Kidney epithelial cell (primary cell): ENCODE data around the gene ANO9. TPM values are rescaled to one million over a fixed set of nuclear protein-coding genes. Genes with fewer than 3 reads are reported as not detected.

Source experiments
- DNase-seq: peaks from one replicate; pipeline ENCODE4 v3.0.0-alpha.2; 2010; ENCODE audit warnings: low read depth
- H3K27me3 ChIP-seq: 2 replicates; pipeline ENCODE4 v1.6.0; 2011; ENCODE audit warnings: low read length; ENCODE audit not compliant: control insufficient read depth, insufficient read depth
- H3K36me3 ChIP-seq: 2 replicates; pipeline ENCODE4 v1.5.1; 2011; ENCODE audit warnings: low read length; ENCODE audit not compliant: control insufficient read depth, insufficient read depth
- H3K4me3 ChIP-seq: 2 replicates; pipeline ENCODE4 v1.5.1; 2011; ENCODE audit warnings: low read depth, mild to moderate bottlenecking, control low read depth, low read length
- total RNA-seq: library from RNA; depleted of rRNA; stranded (reverse); fragments of >200 nt; gene quantifications from 2 replicates; pipeline ENCODE4 v1.2.3, GENCODE V29; 2015
- TF ChIP-seq, protein P1 (sequence below): IDR thresholded peaks from 2 replicates; pipeline ENCODE4 v1.5.1; 2011; ENCODE audit warnings: mild to moderate bottlenecking, moderate library complexity, low read length, control low read depth, inconsistent platforms; ENCODE audit not compliant: insufficient read depth, poor library complexity, severe bottlenecking

The ANO9 gene
- total RNA-seq, 1 donor from 2014 or later = 18.4 TPM

DNA sequence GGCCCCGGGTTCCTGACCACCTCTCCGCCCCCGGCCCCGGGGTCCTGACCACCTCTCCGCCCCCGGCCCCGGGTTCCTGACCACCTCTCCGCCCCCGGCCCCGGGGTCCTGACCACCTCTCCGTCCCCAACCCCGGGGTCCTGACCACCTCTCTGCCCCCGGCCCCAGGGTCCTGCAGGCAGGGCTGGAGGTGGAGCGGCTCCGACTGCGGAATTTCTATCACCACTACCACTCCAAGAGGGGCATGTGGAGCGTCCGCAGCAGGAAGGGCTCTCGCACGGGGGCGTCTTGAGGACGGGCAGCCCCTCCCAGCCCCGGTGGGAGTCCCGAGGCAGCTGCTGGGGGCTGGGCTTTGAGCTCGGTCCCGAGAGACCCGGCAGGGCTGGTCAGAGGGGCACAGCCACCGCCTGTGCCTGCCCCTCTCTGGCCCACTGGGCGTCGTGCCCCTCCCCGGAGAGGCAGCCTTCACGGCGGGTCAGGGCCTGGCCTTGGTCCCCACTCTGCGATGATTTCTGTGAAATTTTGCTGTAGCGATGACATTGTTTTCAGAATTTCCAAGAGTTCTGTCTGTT lies 60.2 kb downstream of the ANO9 start:
- TF ChIP-seq, protein P1, sequence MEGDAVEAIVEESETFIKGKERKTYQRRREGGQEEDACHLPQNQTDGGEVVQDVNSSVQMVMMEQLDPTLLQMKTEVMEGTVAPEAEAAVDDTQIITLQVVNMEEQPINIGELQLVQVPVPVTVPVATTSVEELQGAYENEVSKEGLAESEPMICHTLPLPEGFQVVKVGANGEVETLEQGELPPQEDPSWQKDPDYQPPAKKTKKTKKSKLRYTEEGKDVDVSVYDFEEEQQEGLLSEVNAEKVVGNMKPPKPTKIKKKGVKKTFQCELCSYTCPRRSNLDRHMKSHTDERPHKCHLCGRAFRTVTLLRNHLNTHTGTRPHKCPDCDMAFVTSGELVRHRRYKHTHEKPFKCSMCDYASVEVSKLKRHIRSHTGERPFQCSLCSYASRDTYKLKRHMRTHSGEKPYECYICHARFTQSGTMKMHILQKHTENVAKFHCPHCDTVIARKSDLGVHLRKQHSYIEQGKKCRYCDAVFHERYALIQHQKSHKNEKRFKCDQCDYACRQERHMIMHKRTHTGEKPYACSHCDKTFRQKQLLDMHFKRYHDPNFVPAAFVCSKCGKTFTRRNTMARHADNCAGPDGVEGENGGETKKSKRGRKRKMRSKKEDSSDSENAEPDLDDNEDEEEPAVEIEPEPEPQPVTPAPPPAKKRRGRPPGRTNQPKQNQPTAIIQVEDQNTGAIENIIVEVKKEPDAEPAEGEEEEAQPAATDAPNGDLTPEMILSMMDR = no peak
- H3K27me3 ChIP-seq = peaks cover 7% of the 10 kb centered on the region
- H3K4me3 ChIP-seq = no peak overlapping the region
- no peaks in the 10 kb centered on the region for H3K36me3 ChIP-seq
- DNase-seq = no peak

DNA sequence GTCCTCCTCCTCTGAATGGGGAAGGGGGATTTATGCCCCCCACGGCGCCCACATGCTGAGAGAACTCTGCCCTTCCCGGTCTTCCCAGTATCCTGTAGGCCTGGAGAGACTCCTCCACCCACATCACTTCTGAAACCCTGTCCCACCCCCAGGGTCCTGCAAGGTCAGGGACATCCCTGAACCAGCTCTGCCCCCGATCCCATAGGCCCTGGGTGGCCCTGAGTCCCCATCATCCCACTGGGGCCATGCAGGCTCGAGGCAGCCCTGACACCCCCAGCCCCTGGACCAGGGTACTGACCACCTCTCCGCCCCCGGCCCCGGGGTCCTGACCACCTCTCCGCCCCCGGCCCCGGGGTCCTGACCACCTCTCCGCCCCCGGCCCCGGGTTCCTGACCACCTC lies 60.8 kb downstream of the ANO9 start:
- no peaks in the 10 kb centered on the region for H3K36me3 ChIP-seq
- H3K27me3 ChIP-seq = peaks cover 7% of the 10 kb centered on the region
- no peak overlapping the region for H3K4me3 ChIP-seq
- DNase-seq = no peak
- TF ChIP-seq, protein P1 = no peak

DNA sequence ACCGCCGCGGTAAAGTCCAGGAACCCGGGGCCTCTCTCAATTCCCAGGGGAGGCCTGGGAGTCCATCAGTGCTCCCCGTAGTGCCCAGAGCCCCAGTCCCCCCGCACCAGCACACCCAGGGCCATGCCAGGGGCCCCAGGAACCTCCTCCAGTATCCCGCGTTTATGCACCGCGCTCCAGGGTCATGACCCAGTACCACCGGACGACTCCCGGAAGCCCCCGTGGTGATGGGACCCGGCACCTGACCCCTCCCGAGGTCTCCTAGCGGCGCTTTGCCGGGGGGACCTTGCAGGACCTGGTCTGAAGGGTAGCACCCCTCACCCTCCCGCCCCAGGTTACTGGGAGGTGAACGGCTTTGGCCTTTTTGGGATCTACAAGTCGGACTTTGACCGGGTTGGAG lies 61.3 kb downstream of the ANO9 start:
- no peak for DNase-seq
- H3K4me3 ChIP-seq = no peak overlapping the region
- peaks cover 7% of the 10 kb centered on the region for H3K27me3 ChIP-seq
- H3K36me3 ChIP-seq = no peaks in the 10 kb centered on the region
- TF ChIP-seq, protein P1 = no peak

DNA sequence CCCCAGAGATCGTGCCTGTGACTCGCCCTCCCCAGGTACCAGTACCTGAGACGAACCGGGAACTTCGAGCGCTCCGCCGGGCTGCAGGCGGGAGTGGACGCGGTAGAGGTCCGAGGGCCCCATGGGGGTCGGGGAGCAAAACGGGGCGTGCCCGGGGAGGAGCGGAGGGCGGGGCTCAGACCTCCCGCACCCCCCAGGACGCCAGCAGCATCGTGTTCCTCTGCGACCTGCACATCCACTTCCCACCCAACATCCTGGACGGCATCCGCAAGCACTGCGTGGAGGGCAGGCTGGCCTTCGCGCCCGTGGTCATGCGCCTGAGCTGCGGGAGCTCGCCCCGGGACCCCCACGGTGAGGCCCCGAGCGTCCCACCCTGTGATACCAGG lies 61.7 kb downstream of the ANO9 start:
- DNase-seq = no peak
- Histone ChIP-seq H3K4me3 (no peak overlapping the region), H3K27me3 (peaks cover 7% of the 10 kb centered on the region), H3K36me3 (no peaks in the 10 kb centered on the region)
- TF ChIP-seq, protein P1 = no peak

DNA sequence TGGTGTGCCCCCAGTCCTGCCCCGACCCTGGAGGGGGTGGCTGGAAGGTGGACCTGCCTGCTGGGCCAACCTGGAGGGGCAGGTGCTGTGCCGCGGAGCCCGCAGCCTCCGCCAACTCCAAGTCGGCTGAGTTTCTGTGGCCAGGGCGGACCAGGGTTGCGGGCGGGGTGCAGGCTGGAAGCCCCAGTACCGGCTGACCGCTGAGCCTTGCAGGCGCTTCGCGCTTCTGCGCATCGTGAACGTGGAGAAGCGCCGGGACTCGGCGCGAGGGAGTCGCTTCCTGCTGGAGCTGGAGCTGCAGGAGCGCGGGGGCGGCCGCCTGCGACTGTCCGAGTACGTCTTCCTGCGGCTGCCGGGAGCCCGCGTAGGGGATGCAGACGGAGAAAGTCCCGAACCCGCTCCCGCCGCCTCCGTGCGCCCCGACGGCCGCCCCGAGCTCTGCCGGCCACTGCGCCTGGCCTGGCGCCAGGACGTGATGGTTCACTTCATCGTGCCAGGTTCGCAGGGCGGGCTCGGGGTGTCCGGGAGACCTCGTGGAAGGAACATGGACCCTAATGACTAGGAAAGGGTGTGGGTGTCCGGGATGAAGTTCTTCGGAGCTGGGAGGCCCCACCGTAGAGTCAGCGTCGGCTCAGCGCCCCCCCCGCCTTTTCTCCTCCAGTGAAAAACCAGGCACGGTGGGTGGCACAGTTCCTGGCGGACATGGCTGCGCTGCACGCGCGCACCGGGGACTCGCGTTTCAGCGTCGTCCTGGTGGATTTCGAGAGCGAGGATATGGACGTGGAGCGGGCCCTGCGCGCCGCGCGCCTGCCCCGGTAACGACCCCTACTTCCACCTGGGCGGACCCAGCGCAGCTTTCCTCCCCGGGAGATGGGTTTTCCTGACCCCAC lies 62.4 kb downstream of the ANO9 start:
- DNase-seq = no peak
- Histone ChIP-seq H3K27me3 (peaks cover 7% of the 10 kb centered on the region), H3K4me3 (no peak overlapping the region), H3K36me3 (no peaks in the 10 kb centered on the region)
- TF ChIP-seq, protein P1 = no peak
